ENCODE measurements around the gene PGAP3. TPM values are rescaled to one million over a fixed set of nuclear protein-coding genes. Genes with fewer than 3 reads are reported as not detected.
A peak's percentile ranks its signal among the peaks of the same experiment; 100 is the strongest.

The PGAP3 gene
- total and polyA plus RNA-seq, 5 experiments from 2014 or later, result 14.2 to 33.5 (median 17.7) TPM

DNA sequence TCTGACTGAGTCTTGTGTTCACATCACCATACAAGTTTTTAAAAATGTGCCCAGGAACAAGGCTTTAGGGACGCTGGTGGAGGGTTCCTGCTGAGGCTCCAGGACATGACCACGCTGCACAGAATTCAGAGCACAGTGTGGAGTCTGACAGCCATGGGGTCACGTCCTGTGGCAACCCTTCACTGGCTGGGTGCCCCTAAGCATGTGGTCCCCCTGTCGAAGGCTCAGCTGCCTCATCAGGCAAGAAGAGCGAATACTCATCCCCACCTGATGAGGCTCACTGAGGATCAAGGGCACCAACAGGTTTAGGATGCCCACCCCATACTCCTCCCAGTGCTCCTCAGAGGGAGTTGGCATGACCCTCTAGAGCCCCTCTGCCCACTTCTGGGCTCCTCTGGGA, 13.7 kb downstream of the PGAP3 start:
- Mint-ChIP-seq H3K36me3 (no peaks in the 10 kb centered on the region), H3K27me3 (peaks cover 0 to 6% (median 1%) of the 10 kb centered on the region in 5 donors), H3K9me3 (no peaks in the 10 kb centered on the region), H3K4me3 (no peak overlapping the region), H3K27ac (peak overlapping the region in 1 of 10 donors; percentile 15), H3K4me1 (peaks cover 19 to 56% (median 52%) of the 10 kb centered on the region in 4 donors)
- POLR2A ChIA-PET, result interaction anchor here (0.5 kb wide), 1 partner anchor 221 kb away, joined by 4 read pairs; no protein-coding TSS in a partner anchor
- DNase-seq (no peak), ATAC-seq (no peak)

DNA sequence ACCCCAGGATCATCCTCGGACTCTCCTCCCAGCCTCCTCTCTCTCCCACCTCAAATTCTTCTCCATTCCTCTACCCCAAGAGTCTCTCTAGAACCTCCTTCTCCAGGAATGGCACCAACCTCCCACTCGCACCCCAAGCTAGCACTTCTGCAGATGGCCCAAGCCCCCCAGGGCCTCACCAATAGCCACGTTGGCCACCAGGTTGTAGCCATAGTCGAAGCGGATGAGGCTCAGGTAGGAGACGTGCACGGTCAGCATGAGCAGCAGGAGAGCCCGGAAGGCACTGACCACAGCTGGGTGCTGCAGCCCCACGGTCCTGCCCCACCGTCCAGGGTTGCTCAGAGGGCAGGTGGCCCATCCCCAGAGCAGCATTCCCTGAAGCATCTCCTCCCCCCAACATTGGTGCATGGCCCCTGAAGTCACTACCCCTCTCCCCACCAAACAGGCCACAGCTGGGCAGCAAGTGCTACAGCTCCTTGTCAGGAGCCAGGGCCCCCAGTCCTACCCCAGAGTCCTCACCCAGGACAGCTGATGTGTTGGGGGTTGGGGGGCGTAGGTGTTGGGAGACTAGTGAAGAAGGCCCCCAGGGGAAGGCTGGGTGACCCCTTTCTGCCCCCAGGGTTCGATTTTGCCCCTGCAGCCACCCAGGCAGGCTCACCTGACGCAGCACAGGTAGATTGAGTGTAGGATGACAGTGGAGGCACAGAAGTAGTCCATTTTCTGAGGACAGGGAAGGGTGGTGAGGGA, 14.3 kb downstream of the PGAP3 start:
- Mint-ChIP-seq H3K27ac (peak overlapping the region in 3 of 10 donors; percentile 47 to 81 (median 53)), H3K9me3 (no peaks in the 10 kb centered on the region), H3K4me3 (no peak overlapping the region), H3K27me3 (peaks cover 0 to 9% (median 3%) of the 10 kb centered on the region in 5 donors), H3K4me1 (peaks cover 16 to 52% (median 50%) of the 10 kb centered on the region in 4 donors), H3K36me3 (no peaks in the 10 kb centered on the region)
- POLR2A ChIA-PET, result interaction anchor here (0.5 kb wide), 1 partner anchor 222 kb away, joined by 4 read pairs; no protein-coding TSS in a partner anchor
- DNase-seq (no peak), ATAC-seq (no peak)

DNA sequence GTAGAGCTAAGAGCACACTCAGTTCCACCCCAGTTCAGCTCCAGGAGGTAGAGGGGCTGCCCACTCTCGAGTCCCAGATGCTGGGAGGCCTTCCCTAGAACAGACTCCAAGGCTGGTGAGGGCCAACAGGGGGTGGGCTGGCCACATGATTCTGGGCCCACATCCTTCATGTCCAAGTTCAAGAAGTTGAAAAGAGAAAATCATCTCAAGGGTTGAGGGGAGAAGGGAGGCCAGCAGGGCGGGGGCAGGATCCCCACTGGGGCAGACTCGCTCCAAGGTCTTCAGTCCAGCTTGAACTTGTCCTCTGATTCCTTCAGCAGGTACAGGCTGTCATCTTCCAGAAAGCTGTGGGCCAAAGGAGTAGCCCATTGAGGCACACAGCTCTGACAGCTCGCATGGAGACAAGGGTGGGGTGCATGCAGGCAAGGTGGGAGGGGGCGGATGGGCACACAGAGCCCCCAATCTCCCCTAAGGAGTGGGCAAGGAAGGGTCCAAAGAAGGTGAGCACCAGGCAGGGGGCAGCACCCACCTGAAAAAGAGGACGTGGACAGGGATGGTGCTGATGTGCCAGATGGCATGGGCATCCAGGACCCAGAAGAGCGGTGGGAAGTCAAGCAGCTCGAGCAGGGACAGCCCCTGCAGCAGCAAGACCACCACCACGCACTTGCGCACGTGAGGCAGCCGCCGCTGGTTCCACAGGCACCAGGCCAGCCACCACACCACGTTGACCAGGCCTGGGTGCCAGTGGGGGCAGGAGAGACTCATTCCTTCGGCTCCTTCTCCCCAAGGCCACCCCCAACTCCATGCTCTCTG, 15.1 kb downstream of the PGAP3 start:
- Mint-ChIP-seq H3K36me3 (no peaks in the 10 kb centered on the region), H3K4me3 (no peak overlapping the region), H3K27me3 (peaks cover 0 to 10% (median 4%) of the 10 kb centered on the region in 5 donors), H3K27ac (peak overlapping the region in 4 of 10 donors; percentile 15 to 81 (median 73)), H3K9me3 (no peaks in the 10 kb centered on the region), H3K4me1 (peaks cover 13 to 48% (median 45%) of the 10 kb centered on the region in 4 donors)
- no peak for DNase-seq
- ATAC-seq, result no peak
- POLR2A ChIA-PET, result interaction anchor here (0.7 to 1.3 kb wide), 6 partner anchors 10 to 54 kb away, joined by 3 to 6 read pairs (median 4); no protein-coding TSS in a partner anchor

DNA sequence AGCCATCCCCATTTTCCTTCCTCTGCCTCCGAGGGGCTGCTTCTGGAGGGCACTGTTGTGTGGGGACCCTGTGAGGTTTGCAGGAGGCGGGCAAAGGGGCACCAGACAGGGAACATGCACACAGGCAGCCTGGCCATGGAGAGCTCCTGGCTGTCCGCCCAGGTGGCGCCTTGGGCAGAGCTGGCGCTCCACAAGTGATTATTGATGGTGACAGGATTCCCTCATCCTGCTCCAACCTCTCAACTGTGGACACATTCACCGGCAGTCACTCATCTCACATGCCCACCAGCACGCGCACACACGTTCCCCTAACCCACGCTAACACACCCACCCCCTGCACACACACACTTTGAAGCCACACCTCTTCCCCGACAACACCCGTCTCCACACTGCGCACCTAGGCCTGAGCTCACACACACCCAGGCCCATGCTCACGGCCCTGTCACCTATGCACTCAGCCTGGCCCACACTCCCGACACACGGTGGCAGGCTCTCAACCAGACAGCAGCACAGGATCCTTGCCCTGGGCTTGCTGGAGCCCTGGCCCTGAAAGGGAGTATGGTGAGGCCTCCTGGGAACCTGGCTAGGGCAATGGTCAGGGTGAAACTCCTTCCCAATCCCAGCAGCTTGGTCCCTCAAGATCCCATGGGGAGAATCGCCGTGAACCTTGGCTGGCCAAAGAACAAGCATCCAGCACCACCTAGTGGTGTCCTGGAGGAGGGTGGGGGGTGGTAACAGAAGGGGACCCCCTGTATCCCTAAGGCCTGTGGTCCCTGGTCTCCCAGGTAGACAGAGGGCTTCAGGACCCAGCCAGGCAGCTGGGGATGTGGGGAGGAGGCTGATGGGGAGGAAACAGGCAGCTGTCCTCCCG, 16.0 kb downstream of the PGAP3 start:
- H3K4me3 Mint-ChIP-seq, result peak overlapping the region in 6 of 10 donors; percentile 11 to 79 (median 27)
- no peaks in the 10 kb centered on the region for H3K36me3 Mint-ChIP-seq
- H3K4me1 Mint-ChIP-seq, result peaks cover 15 to 42% (median 40%) of the 10 kb centered on the region in 4 donors
- no peaks in the 10 kb centered on the region for H3K9me3 Mint-ChIP-seq
- POLR2A ChIA-PET, result interaction anchor here (0.7 to 6.9 kb wide), 9 partner anchors 10 to 53 kb away, joined by 3 to 26 read pairs (median 4); partner anchors contain the start of genes PPP1R1B and STARD3
- peaks cover 0 to 12% (median 4%) of the 10 kb centered on the region in 5 donors for H3K27me3 Mint-ChIP-seq
- peak in 1 of 2 donors; percentile 41 for ATAC-seq
- peak overlapping the region in 6 of 10 donors; percentile 31 to 77 (median 64) for H3K27ac Mint-ChIP-seq
- DNase-seq, result peak in 2 of 10 donors; percentile 25 to 59

DNA sequence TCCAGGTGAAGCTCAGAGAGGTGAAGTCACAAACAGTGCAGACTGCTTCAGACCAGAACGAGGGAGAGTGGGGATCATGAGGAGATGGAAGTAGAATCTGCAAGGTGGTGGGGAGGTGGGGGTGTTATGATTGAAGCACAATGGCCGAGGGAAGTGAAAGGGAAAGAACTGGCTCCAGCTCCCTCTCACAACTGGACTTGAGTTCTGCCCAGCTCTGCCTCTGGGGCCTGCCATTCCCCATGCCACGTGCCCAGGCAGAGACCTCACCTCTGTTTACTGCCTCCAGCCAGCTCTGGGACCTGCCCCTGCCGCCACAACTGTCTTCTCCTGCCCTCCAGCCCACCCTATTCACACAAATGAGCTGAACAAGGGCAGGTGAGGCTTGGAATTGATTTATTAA, 17.1 kb downstream of the PGAP3 start:
- H3K9me3 Mint-ChIP-seq, result no peaks in the 10 kb centered on the region

DNA sequence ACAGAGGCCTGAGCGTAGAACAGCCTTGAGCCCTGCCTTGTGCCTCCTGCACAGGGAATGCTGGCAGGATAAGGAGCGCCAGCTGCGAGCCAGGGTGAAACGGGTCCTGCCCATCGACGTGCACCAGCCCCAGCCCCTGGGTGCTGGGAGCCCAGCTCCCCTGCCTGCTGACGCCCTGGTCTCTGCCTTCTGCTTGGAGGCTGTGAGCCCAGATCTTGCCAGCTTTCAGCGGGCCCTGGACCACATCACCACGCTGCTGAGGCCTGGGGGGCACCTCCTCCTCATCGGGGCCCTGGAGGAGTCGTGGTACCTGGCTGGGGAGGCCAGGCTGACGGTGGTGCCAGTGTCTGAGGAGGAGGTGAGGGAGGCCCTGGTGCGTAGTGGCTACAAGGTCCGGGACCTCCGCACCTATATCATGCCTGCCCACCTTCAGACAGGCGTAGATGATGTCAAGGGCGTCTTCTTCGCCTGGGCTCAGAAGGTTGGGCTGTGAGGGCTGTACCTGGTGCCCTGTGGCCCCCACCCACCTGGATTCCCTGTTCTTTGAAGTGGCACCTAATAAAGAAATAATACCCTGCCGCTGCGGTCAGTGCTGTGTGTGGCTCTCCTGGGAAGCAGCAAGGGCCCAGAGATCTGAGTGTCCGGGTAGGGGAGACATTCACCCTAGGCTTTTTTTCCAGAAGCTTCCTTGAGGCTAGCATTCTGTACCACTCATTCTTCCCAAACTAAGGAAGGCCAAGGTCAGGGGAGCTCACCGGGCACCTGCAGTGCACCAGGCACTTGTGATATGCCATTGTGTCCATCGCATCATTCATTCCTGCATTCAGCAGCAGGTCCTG, 17.7 kb downstream of the PGAP3 start:
- peaks cover 13 to 34% (median 30%) of the 10 kb centered on the region in 4 donors for H3K4me1 Mint-ChIP-seq
- no peaks in the 10 kb centered on the region for H3K9me3 Mint-ChIP-seq
- peaks cover 0 to 16% (median 4%) of the 10 kb centered on the region in 5 donors for H3K27me3 Mint-ChIP-seq
- H3K36me3 Mint-ChIP-seq, result no peaks in the 10 kb centered on the region
- POLR2A ChIA-PET, result interaction anchor here (0.6 to 6.9 kb wide), 9 partner anchors 9 to 190 kb away, joined by 4 to 26 read pairs (median 7); partner anchors contain the start of genes MIEN1, PPP1R1B and STARD3
- ATAC-seq, result no peak
- peak overlapping the region in 1 of 10 donors; percentile 46 for H3K27ac Mint-ChIP-seq
- peak in 1 of 10 donors; percentile 57 for DNase-seq
- H3K4me3 Mint-ChIP-seq, result peak overlapping the region in 1 of 10 donors; percentile 21

More for the DNA sequence above, 17.1 kb downstream of the PGAP3 start:
- ATAC-seq (no peak), DNase-seq (peak in 1 of 10 donors; percentile 42)
- no peak overlapping the region for H3K27ac Mint-ChIP-seq
- H3K27me3 Mint-ChIP-seq, result peaks cover 0 to 16% (median 4%) of the 10 kb centered on the region in 5 donors
- H3K36me3 Mint-ChIP-seq, result no peaks in the 10 kb centered on the region
- H3K4me3 Mint-ChIP-seq, result peak overlapping the region in 1 of 10 donors; percentile 21
- H3K4me1 Mint-ChIP-seq, result peaks cover 15 to 36% (median 31%) of the 10 kb centered on the region in 4 donors
- POLR2A ChIA-PET, result interaction anchor here (0.6 to 6.9 kb wide), 6 partner anchors 9 to 190 kb away, joined by 4 to 26 read pairs (median 6); partner anchors contain the start of genes MIEN1, PPP1R1B and STARD3

DNA sequence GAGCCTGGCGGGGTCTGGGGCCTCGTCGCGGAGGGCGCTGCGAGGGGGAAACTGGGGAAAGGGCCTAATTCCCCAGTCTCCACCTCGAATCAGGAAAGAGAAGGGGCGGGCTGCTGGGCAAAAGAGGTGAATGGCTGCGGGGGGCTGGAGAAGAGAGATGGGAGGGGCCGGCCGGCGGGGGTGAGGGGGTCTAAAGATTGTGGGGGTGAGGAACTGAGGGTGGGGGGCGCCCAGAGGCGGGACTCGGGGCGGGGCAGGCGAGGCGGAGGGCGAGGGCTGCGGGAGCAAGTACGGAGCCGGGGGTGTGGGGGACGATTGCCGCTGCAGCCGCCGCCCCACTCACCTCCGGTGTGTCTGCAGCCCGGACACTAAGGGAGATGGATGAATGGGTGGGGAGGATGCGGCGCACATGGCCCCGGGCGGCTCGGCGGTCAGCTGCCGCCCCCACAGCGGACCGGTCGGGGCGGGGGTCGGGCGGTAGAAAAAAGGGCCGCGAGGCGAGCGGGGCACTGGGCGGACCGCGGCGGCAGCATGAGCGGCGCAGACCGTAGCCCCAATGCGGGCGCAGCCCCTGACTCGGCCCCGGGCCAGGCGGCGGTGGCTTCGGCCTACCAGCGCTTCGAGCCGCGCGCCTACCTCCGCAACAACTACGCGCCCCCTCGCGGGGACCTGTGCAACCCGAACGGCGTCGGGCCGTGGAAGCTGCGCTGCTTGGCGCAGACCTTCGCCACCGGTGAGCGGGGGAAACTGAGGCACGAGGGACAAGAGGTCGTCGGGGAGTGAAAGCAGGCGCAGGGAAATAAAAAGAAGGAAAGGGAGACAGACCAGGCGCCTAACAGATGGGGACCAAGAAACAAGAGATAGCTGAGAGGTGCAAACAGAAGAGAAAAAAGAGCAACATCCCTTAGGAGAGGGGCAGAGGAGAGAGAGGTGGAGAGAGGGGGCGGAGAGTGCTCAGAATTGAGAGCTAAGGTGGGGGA, 19.6 kb downstream of the PGAP3 start, which contains the start of gene PNMT:
PNMT (plus strand) TSS at position 509 of the 980 bp plus-strand sequence; CDS start at position 532, 23 bp downstream.
- Mint-ChIP-seq H3K27me3 (peaks cover 0 to 16% (median 4%) of the 10 kb centered on the region in 5 donors), H3K36me3 (peaks cover 0 to 1% (median under 1%) of the 10 kb centered on the region in 3 donors), H3K27ac (peak within 1 kb of the TSS in 6 of 10 donors; percentile 61 to 92 (median 74)), H3K4me3 (peak within 1 kb of the TSS; percentile 62 to 87 (median 74)), H3K4me1 (peaks cover 15 to 43% (median 32%) of the 10 kb centered on the region in 4 donors), H3K9me3 (no peaks in the 10 kb centered on the region)
- POLR2A ChIA-PET, result interaction anchor here (0.6 to 6.9 kb wide), 15 partner anchors 8 to 217 kb away, joined by 3 to 26 read pairs (median 5); partner anchors contain the start of genes MED1, MIEN1, PGAP3 and STARD3
- ATAC-seq (peak; percentile 76 to 80), DNase-seq (peak; percentile 45 to 84 (median 66))

DNA sequence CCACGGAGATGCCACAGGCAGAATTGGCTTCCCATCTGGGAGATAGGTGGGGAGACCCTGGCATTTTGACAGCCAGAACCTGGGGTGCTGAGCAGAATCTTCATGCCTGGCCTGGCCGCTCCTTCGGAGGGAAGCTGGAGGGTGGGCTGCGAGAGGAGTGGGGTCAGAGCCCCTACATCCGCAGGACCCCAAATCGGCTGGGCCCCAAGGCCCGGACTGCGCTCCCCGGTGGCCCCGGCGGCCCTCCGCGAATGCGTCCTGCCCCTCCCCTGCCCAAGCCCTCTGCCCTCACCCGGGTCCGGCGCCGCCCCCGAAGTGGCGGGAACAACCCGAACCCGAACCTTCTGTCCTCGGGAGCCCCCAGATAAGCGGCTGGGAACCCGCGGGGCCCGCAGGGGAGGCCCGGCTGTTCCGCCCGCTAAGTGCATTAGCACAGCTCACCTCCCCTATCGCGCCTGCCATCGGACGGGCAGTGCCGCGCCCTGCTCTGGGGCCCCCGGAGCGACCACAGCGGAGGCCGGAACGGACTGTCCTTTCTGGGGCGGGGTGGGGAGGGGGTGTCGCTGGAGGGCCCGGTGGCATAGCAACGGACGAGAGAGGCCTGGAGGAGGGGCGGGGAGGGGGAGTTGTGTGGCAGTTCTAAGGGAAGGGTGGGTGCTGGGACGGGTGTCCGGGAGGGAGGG, 20.5 kb downstream of the PGAP3 start:
- H3K9me3 Mint-ChIP-seq, result no peaks in the 10 kb centered on the region
- H3K4me3 Mint-ChIP-seq, result peak overlapping the region; percentile 42 to 87 (median 70)
- peak in 1 of 2 donors; percentile 39 for ATAC-seq
- peaks cover 0 to 16% (median 4%) of the 10 kb centered on the region in 5 donors for H3K27me3 Mint-ChIP-seq
- peak overlapping the region in 5 of 10 donors; percentile 52 to 69 (median 61) for H3K27ac Mint-ChIP-seq
- H3K36me3 Mint-ChIP-seq, result peaks cover 0 to 6% (median 1%) of the 10 kb centered on the region in 3 donors
- DNase-seq, result peak in 1 of 10 donors; percentile 63
- POLR2A ChIA-PET, result interaction anchor here (0.6 to 6.9 kb wide), 11 partner anchors 8 to 217 kb away, joined by 3 to 26 read pairs (median 13); partner anchors contain the start of genes MED1, MIEN1, PGAP3 and STARD3
- H3K4me1 Mint-ChIP-seq, result peaks cover 15 to 42% (median 31%) of the 10 kb centered on the region in 4 donors

Data from naive thymus-derived CD8-positive, alpha-beta T cell (primary cell).